KMS-11 (cell line): ENCODE measurements around the gene GRIA4.

Source experiments
- H2AFZ ChIP-seq: fragments of 200-600 bp; sonication (generic); 2 replicates; pipeline ENCODE4 v1.6.1; 2016; ENCODE audit warnings: antibody characterized with exemption, mixed run types, low read depth
- H3K27ac ChIP-seq: fragments of 200-600 bp; sonication (generic); 2 replicates; pipeline ENCODE4 v1.6.1; 2016; ENCODE audit warnings: mild to moderate bottlenecking, mixed run types
- H3K27me3 ChIP-seq: fragments of 200-600 bp; sonication (generic); 2 replicates; pipeline ENCODE4 v1.6.1; 2017; ENCODE audit warnings: mild to moderate bottlenecking, low read depth, mixed run types, moderate library complexity; ENCODE audit not compliant: insufficient read depth
- H3K36me3 ChIP-seq: fragments of 200-600 bp; sonication (generic); 2 replicates; pipeline ENCODE4 v1.6.1; 2017; ENCODE audit warnings: mild to moderate bottlenecking, mixed run types; ENCODE audit not compliant: insufficient read depth
- H3K4me1 ChIP-seq: fragments of 200-600 bp; sonication (generic); 2 replicates; pipeline ENCODE4 v1.6.1; 2016; ENCODE audit warnings: mild to moderate bottlenecking, low read depth, mixed run types; ENCODE audit not compliant: poor library complexity, severe bottlenecking
- H3K4me2 ChIP-seq: fragments of 200-600 bp; sonication (generic); 2 replicates; pipeline ENCODE4 v1.7.0; 2016; ENCODE audit warnings: mild to moderate bottlenecking, mixed run types
- H3K4me3 ChIP-seq: fragments of 200-600 bp; sonication (generic); IDR thresholded peaks from 2 replicates; pipeline ENCODE4 v1.6.1; 2017; ENCODE audit warnings: low read depth, low read length, mixed read lengths; ENCODE audit not compliant: insufficient read depth
- H3K79me2 ChIP-seq: fragments of 200-600 bp; sonication (generic); 2 replicates; pipeline ENCODE4 v1.6.1; 2016; ENCODE audit warnings: low read depth, mixed run types; ENCODE audit not compliant: insufficient read depth
- H3K9ac ChIP-seq: fragments of 200-600 bp; sonication (generic); 2 replicates; pipeline ENCODE4 v1.6.1; 2016; ENCODE audit warnings: mild to moderate bottlenecking, mixed run types
- H4K20me1 ChIP-seq: fragments of 200-600 bp; sonication (generic); 2 replicates; pipeline ENCODE4 v1.6.1; 2016; ENCODE audit warnings: mild to moderate bottlenecking, mixed run types; ENCODE audit not compliant: insufficient read depth
- CTCF ChIP-seq: fragments of 200-600 bp; sonication (generic); conservative IDR thresholded peaks from 2 replicates; pipeline ENCODE4 v1.6.1; 2017; ENCODE audit warnings: low read depth, mild to moderate bottlenecking, antibody characterized with exemption, low read length, moderate library complexity, mixed read lengths

The GRIA4 gene

GRCh38 chr11:105693075-105693759 is 83.3 kb downstream of the GRIA4 start:
- Histone ChIP-seq H3K4me2 (no peak overlapping the region), H3K27me3 (no peaks in the 10 kb centered on the region), H3K4me1 (no peaks in the 10 kb centered on the region), H3K36me3 (no peaks in the 10 kb centered on the region), H3K79me2 (no peaks in the 10 kb centered on the region), H2AFZ (no peak overlapping the region), H3K27ac (no peak overlapping the region), H3K9ac (no peak overlapping the region), H4K20me1 (no peaks in the 10 kb centered on the region), H3K4me3 (no peak overlapping the region)
- no peak for TF ChIP-seq CTCF

GRCh38 chr11:105696000-105696399 is 86.1 kb downstream of the GRIA4 start:
- Histone ChIP-seq H3K36me3 (no peaks in the 10 kb centered on the region), H3K4me3 (no peak overlapping the region), H3K27ac (no peak overlapping the region), H4K20me1 (no peaks in the 10 kb centered on the region), H3K9ac (no peak overlapping the region), H2AFZ (no peak overlapping the region), H3K4me2 (no peak overlapping the region), H3K4me1 (no peaks in the 10 kb centered on the region), H3K27me3 (no peaks in the 10 kb centered on the region), H3K79me2 (no peaks in the 10 kb centered on the region)
- no peak for TF ChIP-seq CTCF

- no peak overlapping the region for H3K4me3 ChIP-seq
- no peak overlapping the region for H3K9ac ChIP-seq
- H3K36me3 ChIP-seq: no peaks in the 10 kb centered on the region
- no peak overlapping the region for H3K27ac ChIP-seq
- TF ChIP-seq CTCF: no peak
- H3K79me2 ChIP-seq: no peaks in the 10 kb centered on the region
- H4K20me1 ChIP-seq: no peaks in the 10 kb centered on the region
- no peaks in the 10 kb centered on the region for H3K27me3 ChIP-seq
- no peak overlapping the region for H3K4me2 ChIP-seq
- H3K4me1 ChIP-seq: no peaks in the 10 kb centered on the region
- no peak overlapping the region for H2AFZ ChIP-seq
These were observed 87.4 kb downstream of the GRIA4 start for GRCh38 chr11:105697291-105697690.

GRCh38 chr11:105699203-105699602 is 89.3 kb downstream of the GRIA4 start:
- H3K4me3 ChIP-seq: no peak overlapping the region
- H3K27ac ChIP-seq: no peak overlapping the region
- H2AFZ ChIP-seq: no peak overlapping the region
- no peak overlapping the region for H3K4me2 ChIP-seq
- TF ChIP-seq CTCF: no peak
- no peaks in the 10 kb centered on the region for H3K4me1 ChIP-seq
- H3K9ac ChIP-seq: no peak overlapping the region
- no peaks in the 10 kb centered on the region for H4K20me1 ChIP-seq
- H3K27me3 ChIP-seq: no peaks in the 10 kb centered on the region
- no peaks in the 10 kb centered on the region for H3K36me3 ChIP-seq
- no peaks in the 10 kb centered on the region for H3K79me2 ChIP-seq
